Measurements from ENCODE around the gene SYT17. TPM values are rescaled to one million over a fixed set of nuclear protein-coding genes. Genes with fewer than 3 reads are reported as not detected.

SYT17 gene
- total RNA-seq, 1 experiment from 2014 or later: 10.3 TPM

GRCh38 chr16:19295393-19295792 is 127.4 kb downstream of the SYT17 start:
- ATAC-seq: no peak
- intact Hi-C loops (cut with micrococcal nuclease): no loop called here
- H3K27ac ChIP-seq (ENCODE audit: low read depth, low read length): no peak overlapping the region
- H3K9ac ChIP-seq (ENCODE audit: low read length): no peak overlapping the region
- H3K27me3 ChIP-seq (ENCODE audit: insufficient read depth, low read length): peaks cover 16% of the 10 kb centered on the region; the same call in 1 of the 2 replicates
- no peaks in the 10 kb centered on the region for H3K79me2 ChIP-seq (ENCODE audit: insufficient read depth, low read length)
- H3K36me3 ChIP-seq (ENCODE audit: control insufficient read depth in 1 of 2, insufficient read depth in 2 of 2, low read length in 2 of 2): no peaks in the 10 kb centered on the region
- TF ChIP-seq ZFX (IDR thresholded peaks at IDR 0.05) (no peak), SRF (IDR thresholded peaks at IDR 0.05; ENCODE audit: low read depth) (no peak), RAD21 (IDR thresholded peaks at IDR 0.05; ENCODE audit: low read depth) (no peak), POLR2A (IDR thresholded peaks at IDR 0.05; ENCODE audit: borderline replicate concordance, extremely low read depth, insufficient read depth, insufficient read length) (no peak), TCF7L2 (IDR thresholded peaks at IDR 0.05; ENCODE audit: borderline replicate concordance, extremely low read depth, insufficient read depth, insufficient read length) (no peak), EZH2 (IDR thresholded peaks at IDR 0.05) (no peak), EZH2phosphoT487 (IDR thresholded peaks at IDR 0.05; ENCODE audit: borderline replicate concordance) (no peak), CTCF (IDR thresholded peaks at IDR 0.05 in 2 of 3, conservative IDR thresholded peaks at IDR 0.05 in 1 of 3; ENCODE audit: borderline replicate concordance in 1 of 3, insufficient read depth in 1 of 3, low read depth in 2 of 3, low read length in 2 of 3) (no peak), FOSL1 (IDR thresholded peaks at IDR 0.05; ENCODE audit: low read depth) (no peak), JUND (IDR thresholded peaks at IDR 0.05) (no peak), CEBPB (IDR thresholded peaks at IDR 0.05; ENCODE audit: low read depth) (no peak), ELF1 (IDR thresholded peaks at IDR 0.05; ENCODE audit: borderline replicate concordance, low read depth) (no peak), SP1 (IDR thresholded peaks at IDR 0.05; ENCODE audit: low read depth) (no peak), SIN3A (IDR thresholded peaks at IDR 0.05; ENCODE audit: low read depth) (no peak), ZNF274 (IDR thresholded peaks at IDR 0.05; ENCODE audit: low read depth, low read length) (no peak)
- TF ChIP-seq, protein P1, sequence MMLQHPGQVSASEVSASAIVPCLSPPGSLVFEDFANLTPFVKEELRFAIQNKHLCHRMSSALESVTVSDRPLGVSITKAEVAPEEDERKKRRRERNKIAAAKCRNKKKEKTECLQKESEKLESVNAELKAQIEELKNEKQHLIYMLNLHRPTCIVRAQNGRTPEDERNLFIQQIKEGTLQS (IDR thresholded peaks at IDR 0.05): no peak
- TF ChIP-seq, protein P2, sequence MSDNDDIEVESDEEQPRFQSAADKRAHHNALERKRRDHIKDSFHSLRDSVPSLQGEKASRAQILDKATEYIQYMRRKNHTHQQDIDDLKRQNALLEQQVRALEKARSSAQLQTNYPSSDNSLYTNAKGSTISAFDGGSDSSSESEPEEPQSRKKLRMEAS (IDR thresholded peaks at IDR 0.05): no peak
- TF ChIP-seq, protein P3, sequence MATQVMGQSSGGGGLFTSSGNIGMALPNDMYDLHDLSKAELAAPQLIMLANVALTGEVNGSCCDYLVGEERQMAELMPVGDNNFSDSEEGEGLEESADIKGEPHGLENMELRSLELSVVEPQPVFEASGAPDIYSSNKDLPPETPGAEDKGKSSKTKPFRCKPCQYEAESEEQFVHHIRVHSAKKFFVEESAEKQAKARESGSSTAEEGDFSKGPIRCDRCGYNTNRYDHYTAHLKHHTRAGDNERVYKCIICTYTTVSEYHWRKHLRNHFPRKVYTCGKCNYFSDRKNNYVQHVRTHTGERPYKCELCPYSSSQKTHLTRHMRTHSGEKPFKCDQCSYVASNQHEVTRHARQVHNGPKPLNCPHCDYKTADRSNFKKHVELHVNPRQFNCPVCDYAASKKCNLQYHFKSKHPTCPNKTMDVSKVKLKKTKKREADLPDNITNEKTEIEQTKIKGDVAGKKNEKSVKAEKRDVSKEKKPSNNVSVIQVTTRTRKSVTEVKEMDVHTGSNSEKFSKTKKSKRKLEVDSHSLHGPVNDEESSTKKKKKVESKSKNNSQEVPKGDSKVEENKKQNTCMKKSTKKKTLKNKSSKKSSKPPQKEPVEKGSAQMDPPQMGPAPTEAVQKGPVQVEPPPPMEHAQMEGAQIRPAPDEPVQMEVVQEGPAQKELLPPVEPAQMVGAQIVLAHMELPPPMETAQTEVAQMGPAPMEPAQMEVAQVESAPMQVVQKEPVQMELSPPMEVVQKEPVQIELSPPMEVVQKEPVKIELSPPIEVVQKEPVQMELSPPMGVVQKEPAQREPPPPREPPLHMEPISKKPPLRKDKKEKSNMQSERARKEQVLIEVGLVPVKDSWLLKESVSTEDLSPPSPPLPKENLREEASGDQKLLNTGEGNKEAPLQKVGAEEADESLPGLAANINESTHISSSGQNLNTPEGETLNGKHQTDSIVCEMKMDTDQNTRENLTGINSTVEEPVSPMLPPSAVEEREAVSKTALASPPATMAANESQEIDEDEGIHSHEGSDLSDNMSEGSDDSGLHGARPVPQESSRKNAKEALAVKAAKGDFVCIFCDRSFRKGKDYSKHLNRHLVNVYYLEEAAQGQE (IDR thresholded peaks at IDR 0.05; ENCODE audit: low read depth): no peak
- ChIA-PET CTCF (no interaction called here), POLR2A (no interaction called here), RAD21 (ENCODE audit: low non-redundant PET in 1 of 2, low total read pairs in 2 of 2, uncharacterized antibody in 2 of 2, unreplicated experiment in 2 of 2) (no interaction called here)
- no peaks in the 10 kb centered on the region for H4K20me1 ChIP-seq (ENCODE audit: insufficient read depth)
- no peak overlapping the region for H2AFZ ChIP-seq (ENCODE audit: low read depth, low read length, poor library complexity, severe bottlenecking)
- DNase-seq (ENCODE audit: low read depth, low spot score): no peak
- no peaks in the 10 kb centered on the region for H3K9me2 ChIP-seq (ENCODE audit: insufficient read depth)
- H3K9me3 ChIP-seq (ENCODE audit: control insufficient read depth in 1 of 2, insufficient read depth in 1 of 2, low read depth in 1 of 2, low read length in 2 of 2): no peaks in the 10 kb centered on the region
- BruUV-seq (replicated peaks): no TSS peak
- no peak overlapping the region for H3K4me2 ChIP-seq (ENCODE audit: low read length)
- peaks cover 4 to 10% of the 10 kb centered on the region in 2 experiments; a peak in 3 of 4 replicates for H3K4me1 ChIP-seq (ENCODE audit: control insufficient read depth in 1 of 2, insufficient read depth in 2 of 2, low read length in 2 of 2)
- H3K4me3 ChIP-seq (replicated peaks in 1 of 2; ENCODE audit: low read depth in 1 of 2, low read length in 2 of 2): no peak overlapping the region
